GM12891 (cell line): ENCODE measurements around the gene TMEM222.
A peak's percentile ranks its signal among the peaks of the same experiment; 100 is the strongest.

Source experiments
- POLR2A ChIP-seq: IDR thresholded peaks from 2 replicates; pipeline ENCODE4 v1.6.1; 2011; ENCODE audit warnings: low read depth, low read length, control low read depth
- POLR2AphosphoS5 ChIP-seq: IDR thresholded peaks from 2 replicates; pipeline ENCODE4 v1.6.1; 2011; ENCODE audit warnings: low read depth, low read length, control low read depth
- SPI1 ChIP-seq: IDR thresholded peaks from 2 replicates; pipeline ENCODE4 v1.6.1; 2011; ENCODE audit warnings: low read depth, low read length, control low read depth
- TAF1 ChIP-seq: IDR thresholded peaks from 2 replicates; pipeline ENCODE4 v1.6.1; 2011; ENCODE audit warnings: low read depth, low read length, control low read depth

GRCh38 chr1:27302612-27303011, 19.4 kb upstream of the TMEM222 start:
- TF ChIP-seq POLR2A (no peak), POLR2AphosphoS5 (no peak), TAF1 (no peak), SPI1 (peak; percentile 56; the same call in 1 of the 2 replicates)
